ENCODE measurements around the gene MZF1. TPM values are rescaled to one million over a fixed set of nuclear protein-coding genes. Genes with fewer than 3 reads are reported as not detected.

The MZF1 gene
- total and polyA plus RNA-seq, 4 donors = 4.9 to 21.1 (median 8.8) TPM

- Histone ChIP-seq H3K4me1 (ENCODE audit: control insufficient read depth in 4 of 4, insufficient read depth in 4 of 4, low read length in 3 of 4) (peaks cover 4 to 25% (median 17%) of the 10 kb centered on the region in 4 donors), H3K9ac (ENCODE audit: low read depth in 1 of 2, low read length in 2 of 2) (peak overlapping the region; percentile 67 to 73), H3K27me3 (ENCODE audit: control insufficient read depth in 4 of 4, insufficient read depth in 4 of 4, low read length in 3 of 4) (no peaks in the 10 kb centered on the region), H3K4me3 (ENCODE audit: low read depth in 1 of 3, low read length in 3 of 3) (peak overlapping the region; percentile 82 to 87 (median 86)), H3K9me3 (ENCODE audit: control insufficient read depth in 4 of 4, low read length in 3 of 4) (no peaks in the 10 kb centered on the region), H3K36me3 (ENCODE audit: control insufficient read depth in 4 of 4, insufficient read depth in 3 of 4, low read depth in 1 of 4, low read length in 3 of 4) (peaks cover 0 to 12% (median 0%) of the 10 kb centered on the region in 4 donors), H3K27ac (ENCODE audit: low read depth in 1 of 2, low read length in 2 of 2) (peak overlapping the region; percentile 83 to 93)
- no peak for TF ChIP-seq FOXA1 (IDR thresholded peaks at IDR 0.05)
- no peak for TF ChIP-seq ZBTB33 (IDR thresholded peaks at IDR 0.05)
- no peak for TF ChIP-seq FOXA2 (IDR thresholded peaks at IDR 0.05)
- TF ChIP-seq JUND (IDR thresholded peaks at IDR 0.05) = no peak
- TF ChIP-seq RXRA (IDR thresholded peaks at IDR 0.05) = peak in 1 of 2 donors; percentile 17
- TF ChIP-seq HNF4A (conservative IDR thresholded peaks at IDR 0.05) = peak; percentile 13 to 16
- no peak for TF ChIP-seq HNF4G (IDR thresholded peaks at IDR 0.05)
- no peak for TF ChIP-seq EGR1 (IDR thresholded peaks at IDR 0.05; ENCODE audit: low read depth in 2 of 2)
- TF ChIP-seq ATF3 (IDR thresholded peaks at IDR 0.05) = no peak
- TF ChIP-seq SP1 (IDR thresholded peaks at IDR 0.05) = peak; percentile 62
- no peak for TF ChIP-seq RAD21 (IDR thresholded peaks at IDR 0.05)
- TF ChIP-seq TAF1 (conservative IDR thresholded peaks at IDR 0.05) = no peak
- no peak for TF ChIP-seq NR2F2 (IDR thresholded peaks at IDR 0.05)
- peak; percentile 42 for TF ChIP-seq MAX (IDR thresholded peaks at IDR 0.05)
- TF ChIP-seq REST (IDR thresholded peaks at IDR 0.05) = peak; percentile 59
- TF ChIP-seq GABPA (IDR thresholded peaks at IDR 0.05 in 1 of 2, conservative IDR thresholded peaks at IDR 0.05 in 1 of 2) = peak in 1 of 2 donors; percentile 66
- peak; percentile 69 for TF ChIP-seq YY1 (IDR thresholded peaks at IDR 0.05)
- TF ChIP-seq CTCF (IDR thresholded peaks at IDR 0.05; ENCODE audit: low read depth, low read length, missing input control) = peak; percentile 27
- under 1% methylated on average over 66 of the region's 66 CpGs for WGBS
- peak; percentile 86 for DNase-seq (ENCODE audit: low spot score)
Measured at GRCh38 chr19:58575183-58576041, 2.3 kb upstream of the MZF1 start.
